ENCODE data around the gene MYH10.
A peak's percentile ranks its signal among the peaks of the same experiment; 100 is the strongest.

Gene MYH10

DNA sequence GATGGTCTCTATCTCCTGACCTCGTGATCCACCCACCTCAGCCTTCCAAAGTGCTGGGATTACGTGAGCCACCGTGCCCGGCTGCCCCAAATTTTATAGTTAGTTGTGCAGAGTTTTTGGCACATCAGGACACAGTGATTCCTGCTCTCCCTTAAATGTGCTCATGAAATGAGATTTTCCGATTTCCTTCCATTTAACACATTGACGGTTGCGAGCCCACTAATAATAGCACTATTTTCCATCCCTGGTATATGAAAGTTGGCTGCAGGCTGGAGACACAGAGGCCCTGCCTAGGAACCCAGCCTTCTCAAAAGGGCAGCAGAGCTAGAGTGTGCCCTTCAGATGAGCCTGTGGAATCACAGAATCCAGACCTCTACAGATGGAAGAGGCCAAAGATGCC is 17.4 kb upstream of the MYH10 start:
- DNase-seq = no peak

- DNase-seq = no peak
Observed at GRCh38 chr17:8647202-8647601, 16.7 kb upstream of the MYH10 start.

DNA sequence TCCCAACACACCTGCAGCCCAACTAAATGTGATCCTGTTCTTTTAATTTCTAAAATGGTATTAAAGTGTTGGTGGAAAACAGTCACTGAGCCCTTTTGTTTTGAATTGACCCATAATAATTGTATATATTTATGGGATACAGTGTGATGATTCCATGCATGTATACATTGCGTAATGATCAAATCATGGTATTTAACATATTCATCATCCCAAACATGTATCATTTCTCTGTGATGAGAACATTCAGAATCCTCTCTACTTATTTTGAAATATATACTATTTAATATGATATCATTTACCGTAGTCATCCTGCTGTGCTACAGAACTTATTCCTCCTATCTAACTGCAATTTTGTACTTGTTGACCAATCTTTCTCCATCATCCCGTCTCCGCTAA is 14.0 kb upstream of the MYH10 start:
- no peak for DNase-seq

- DNase-seq = no peak
Observed at GRCh38 chr17:8643855-8644506, 13.5 kb upstream of the MYH10 start.

DNA sequence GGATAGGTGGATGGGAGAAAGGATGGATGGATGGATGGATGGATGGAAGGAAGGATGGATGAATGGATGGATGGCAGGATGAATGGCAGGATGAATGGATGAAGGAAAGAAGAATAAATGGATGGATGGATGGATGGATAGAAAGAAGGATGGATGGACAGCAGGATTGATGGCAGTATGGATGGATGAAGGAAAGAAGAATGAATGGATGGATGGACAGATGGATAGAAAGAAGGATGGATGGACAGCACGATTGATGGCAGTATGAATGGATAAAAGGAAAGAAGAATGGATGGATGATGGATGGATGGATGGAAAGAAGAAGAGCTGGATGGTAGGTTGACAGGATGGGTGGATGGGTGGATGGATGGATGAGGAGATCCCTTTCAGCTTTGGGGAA is 9.2 kb upstream of the MYH10 start:
- no peak for DNase-seq

GRCh38 chr17:8632061-8632460 is 1.5 kb upstream of the MYH10 start:
- no peak for DNase-seq

DNA sequence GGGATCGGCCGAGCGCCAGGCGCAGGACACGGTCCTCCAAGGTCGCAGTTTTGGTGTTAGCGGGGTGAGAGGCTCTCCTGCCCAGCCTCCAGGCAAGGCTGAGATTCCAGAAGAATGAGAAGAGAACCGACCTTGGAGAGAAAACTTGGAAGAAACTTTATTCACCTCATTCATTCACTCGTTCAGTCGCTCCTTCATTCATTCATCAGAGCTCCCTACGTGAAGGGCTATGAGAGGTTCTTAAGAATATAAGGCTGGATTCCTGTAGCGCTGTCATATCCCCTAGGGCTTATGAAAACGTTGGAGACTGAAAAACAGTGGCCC is 991 bp upstream of the MYH10 start:
- DNase-seq = no peak

DNA sequence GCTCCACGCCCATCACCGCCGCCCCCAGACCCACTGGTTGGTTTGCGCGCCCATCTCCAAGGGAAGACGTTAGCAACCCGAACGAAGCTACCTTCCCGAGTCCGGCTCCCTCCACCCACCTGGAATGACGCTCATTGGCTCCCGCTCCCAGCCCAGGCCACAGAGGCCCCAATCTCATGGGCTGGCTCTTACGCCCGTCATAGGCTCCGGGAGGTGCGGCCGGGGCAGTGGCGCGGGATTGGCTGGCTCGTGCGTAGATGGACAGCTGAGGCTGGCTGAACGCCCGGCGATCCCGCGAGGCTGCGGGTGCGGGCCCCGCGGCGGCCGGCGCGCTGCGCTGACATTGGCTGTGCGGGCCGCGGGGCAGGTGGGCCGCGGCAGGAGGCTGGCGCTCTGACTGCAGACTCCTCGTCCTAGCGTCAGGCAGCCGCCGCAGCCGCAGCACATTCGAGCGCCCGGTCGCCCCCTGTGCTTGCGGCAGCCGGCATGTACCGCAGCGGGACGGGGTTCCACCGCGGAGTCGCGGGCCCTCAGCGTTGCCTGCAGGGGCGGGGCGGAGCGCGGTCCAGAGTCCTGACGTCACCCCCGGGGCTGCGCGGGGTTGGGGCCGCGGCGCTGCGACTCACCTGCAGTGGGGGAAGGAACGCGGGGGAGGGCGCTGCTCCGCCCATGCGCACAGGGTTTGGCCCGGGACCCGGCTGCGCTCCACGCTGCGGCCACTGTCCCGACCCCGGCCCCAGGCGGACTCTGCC is 453 bp upstream of the MYH10 start:
- DNase-seq = peak; percentile 78

DNA sequence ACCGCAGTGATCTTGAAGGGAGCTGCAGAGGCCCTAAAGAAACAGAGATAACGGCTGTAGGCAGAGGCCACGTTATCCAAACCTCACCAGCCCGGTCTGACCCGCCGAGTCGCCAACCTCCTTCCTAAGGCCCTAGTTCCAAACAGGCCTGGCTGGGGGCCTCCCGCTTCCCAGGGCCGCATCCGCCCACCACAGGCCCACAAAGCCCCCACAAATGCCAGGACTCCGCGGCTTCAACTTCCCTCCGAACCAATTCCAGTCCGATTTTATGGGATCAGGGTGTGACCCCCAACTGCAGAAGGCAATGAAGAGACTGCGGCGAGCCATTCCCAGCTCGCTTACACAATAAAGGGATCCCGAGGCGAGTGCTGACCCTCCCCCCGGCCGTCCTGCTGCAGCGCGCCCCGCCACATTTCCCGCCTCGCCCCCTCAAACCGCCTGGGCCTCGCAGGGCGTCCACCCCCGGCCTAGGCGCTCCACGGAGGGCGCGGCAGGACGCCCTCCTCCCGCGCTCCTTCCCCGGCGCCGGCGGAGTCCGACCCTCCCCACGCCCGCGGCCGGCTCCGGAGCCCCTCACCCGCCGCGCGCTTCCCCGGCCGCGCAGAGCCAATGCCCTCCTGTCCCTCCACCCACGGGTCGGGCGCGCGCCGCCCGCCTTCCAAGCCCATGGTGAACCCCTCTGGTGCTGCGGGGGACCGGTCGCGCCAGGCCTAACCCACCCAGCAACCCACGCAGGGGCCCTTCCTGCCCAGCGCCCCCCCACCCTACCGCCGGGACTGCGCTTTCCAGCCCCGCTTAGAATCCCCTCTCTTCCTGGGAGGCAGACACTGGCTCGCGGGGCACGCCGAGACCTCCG is 926 bp downstream of the MYH10 start:
- DNase-seq = peak; percentile 23

- DNase-seq = no peak
Observed at GRCh38 chr17:8628609-8629169, 1.8 kb downstream of the MYH10 start.

- DNase-seq = no peak
Observed at GRCh38 chr17:8628172-8628571, 2.4 kb downstream of the MYH10 start.

GRCh38 chr17:8623591-8623990 is 6.9 kb downstream of the MYH10 start:
- DNase-seq = no peak

DNA sequence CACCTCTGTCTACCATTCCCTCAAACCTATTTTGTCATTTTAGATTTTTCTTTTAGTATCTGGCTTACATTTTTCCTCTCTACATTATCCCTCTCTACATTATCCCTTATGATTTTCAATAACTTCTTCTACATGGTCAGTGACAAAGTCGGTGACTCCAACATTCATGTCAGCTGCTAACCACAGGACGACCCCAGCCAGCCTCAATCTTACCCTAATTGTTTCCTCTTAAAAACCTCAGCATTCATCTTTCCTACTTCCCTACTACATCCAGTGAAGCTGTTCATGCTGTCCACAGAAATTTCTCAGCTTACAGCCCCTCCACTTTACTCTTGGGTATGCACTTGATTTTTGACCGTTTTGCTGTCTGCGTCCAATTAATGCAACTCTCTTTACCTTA is 8.3 kb downstream of the MYH10 start:
- DNase-seq = no peak

DNA sequence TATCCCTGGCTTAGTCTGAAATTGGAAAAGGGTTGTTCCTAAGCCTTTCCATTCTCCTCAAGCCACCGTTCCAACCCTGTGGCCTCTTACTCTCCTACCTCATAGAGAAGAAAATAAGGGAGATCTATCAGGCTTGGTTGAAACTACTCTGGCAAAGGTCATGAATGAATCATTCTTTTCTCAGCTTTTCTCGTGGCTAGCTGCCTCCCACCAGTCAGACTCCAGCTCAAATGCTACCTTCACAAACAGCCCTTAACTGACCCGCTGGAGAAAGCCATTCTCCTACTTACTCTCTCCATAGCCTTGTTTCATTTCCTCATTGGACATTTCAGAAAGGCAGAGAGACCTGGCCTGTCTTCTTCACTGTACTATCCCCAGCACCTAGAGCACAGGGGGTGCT is 8.9 kb downstream of the MYH10 start:
- no peak for DNase-seq

DNA sequence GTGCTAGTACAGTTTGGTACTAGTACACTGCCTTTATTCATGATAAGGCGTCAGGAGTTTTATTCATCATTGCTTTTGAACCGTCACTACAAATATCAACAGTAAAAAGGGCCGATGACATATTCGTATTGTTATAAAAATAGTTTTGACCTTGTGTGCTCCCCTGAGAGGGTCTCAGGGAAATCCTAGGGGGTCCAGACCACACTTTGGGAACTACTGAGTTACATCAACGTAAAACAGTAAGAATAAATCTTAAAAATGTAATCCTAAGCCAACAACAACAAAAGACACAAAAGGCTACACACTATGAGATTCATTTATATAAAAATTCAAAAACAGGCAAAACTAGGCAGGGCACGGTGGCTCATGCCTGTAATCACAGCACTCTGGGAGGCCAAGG is 11.2 kb downstream of the MYH10 start:
- DNase-seq = no peak

- DNase-seq = no peak
Observed at GRCh38 chr17:8618825-8619224, 11.7 kb downstream of the MYH10 start.

DNA sequence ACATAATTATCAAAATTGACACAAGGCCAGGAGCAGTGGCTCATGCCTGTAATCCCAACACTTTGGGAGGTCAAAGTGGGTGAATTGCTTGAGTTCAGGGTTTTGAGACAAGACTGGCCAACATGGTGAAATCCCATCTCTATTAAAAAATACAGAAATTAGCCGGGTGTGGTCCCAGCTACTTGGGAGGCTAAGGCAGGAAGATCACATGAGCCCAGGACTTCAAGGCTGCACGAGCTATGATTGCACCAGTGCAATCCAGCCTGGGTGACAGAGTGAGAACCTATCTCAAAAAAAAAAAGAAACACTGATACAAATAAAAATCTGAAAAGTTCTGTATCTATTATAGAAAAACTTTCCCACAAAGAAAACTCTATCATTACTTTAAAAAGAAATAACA is 15.5 kb downstream of the MYH10 start:
- DNase-seq = no peak

GRCh38 chr17:8611619-8612298 is 18.8 kb downstream of the MYH10 start:
- no peak for DNase-seq

- DNase-seq = no peak
Observed at GRCh38 chr17:8611137-8611536, 19.4 kb downstream of the MYH10 start.

GRCh38 chr17:8610558-8610957 is 20.0 kb downstream of the MYH10 start:
- no peak for DNase-seq

GRCh38 chr17:8609910-8610309 is 20.6 kb downstream of the MYH10 start:
- no peak for DNase-seq

- no peak for DNase-seq
Observed at GRCh38 chr17:8608001-8608400, 22.5 kb downstream of the MYH10 start.

DNA sequence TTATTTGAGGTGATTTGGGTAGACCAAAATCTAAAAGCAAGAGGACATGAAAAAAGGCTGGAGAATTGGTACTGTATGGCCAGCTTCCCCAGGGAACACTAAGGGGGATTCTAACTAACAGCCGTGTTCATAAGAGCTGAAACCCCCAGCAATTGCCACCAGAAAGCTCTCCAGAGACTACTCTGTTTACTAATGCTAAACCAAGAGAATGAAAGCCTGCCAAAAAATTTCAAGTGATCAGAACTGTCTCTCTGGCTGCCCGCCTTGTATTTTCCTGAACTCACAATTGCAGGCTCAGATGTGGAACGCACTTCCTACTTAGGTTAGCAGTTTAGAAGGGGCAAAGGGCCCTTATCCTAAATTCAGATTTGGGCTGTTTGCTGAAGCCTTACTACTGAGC is 24.1 kb downstream of the MYH10 start:
- DNase-seq = no peak
